ENCODE measurements around the gene MEF2C. TPM values are rescaled to one million over a fixed set of nuclear protein-coding genes. Genes with fewer than 3 reads are reported as not detected.

The MEF2C gene
- total and polyA plus RNA-seq, 2 donors, result 8.0 to 12.8 TPM

DNA sequence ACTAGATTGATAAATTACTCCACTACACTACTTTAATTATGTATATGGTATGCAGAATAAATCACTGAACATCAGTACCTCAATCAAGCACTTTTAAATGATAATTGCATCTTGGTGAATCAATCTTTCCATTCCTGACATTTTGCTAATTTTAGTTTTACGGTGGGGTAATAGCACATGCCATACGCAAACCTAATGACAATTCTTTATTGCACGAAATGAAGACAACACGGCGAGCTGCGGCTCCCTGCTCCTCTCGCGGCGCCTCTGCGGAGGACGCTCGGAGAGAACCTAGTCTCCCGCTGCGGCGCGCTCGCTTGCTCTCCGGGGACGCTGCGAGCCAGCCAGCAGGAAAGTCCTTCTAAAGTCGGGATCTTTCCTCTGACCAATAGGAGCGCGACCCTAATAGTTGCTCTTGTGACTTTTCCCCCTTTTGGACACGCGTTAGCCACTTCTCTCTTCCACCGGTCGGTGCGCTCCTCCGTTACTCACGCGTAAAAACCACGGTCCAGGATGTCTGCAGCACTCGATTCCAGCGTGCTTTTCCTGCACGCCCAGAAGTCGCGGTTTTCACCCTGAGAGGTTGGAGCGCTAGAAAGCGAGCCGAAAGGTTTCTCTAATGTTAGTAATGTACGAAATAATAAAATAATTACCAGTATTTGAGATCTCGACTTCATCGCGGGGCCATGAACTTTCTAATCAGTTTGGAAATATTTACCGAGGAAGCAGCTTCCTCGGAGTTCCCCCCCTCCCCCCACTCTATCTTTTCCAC lies 1.0 kb upstream of the MEF2C start:
- H3K4me3 ChIP-seq (ENCODE audit: low read length in 2 of 2), result peak overlapping the region; percentile 58 to 63
- peak in 3 of 9 donors; percentile 23 to 65 (median 37) for DNase-seq (ENCODE audit: low read depth in 6 of 9, low spot score in 9 of 9)
- H3K9me3 ChIP-seq (ENCODE audit: control insufficient read depth in 2 of 2, insufficient read depth in 1 of 2, low read length in 1 of 2), result peaks cover 0 to 4% of the 10 kb centered on the region in 2 donors
- WGBS, result under 1% methylated on average over 46 of the region's 46 CpGs
- H3K36me3 ChIP-seq (ENCODE audit: control insufficient read depth in 2 of 2, insufficient read depth in 2 of 2, low read length in 1 of 2), result no peaks in the 10 kb centered on the region
- H3K27me3 ChIP-seq (ENCODE audit: control insufficient read depth in 2 of 2, insufficient read depth in 1 of 2, low read length in 1 of 2), result peaks cover 2 to 10% of the 10 kb centered on the region in 2 donors
- H3K27ac ChIP-seq (ENCODE audit: low read depth in 1 of 2, low read length in 1 of 2), result peak overlapping the region in 1 of 2 donors; percentile 72
- peaks cover 4 to 12% of the 10 kb centered on the region in 2 donors for H3K4me1 ChIP-seq (ENCODE audit: control insufficient read depth in 2 of 2, insufficient read depth in 2 of 2, low read length in 2 of 2)

DNA sequence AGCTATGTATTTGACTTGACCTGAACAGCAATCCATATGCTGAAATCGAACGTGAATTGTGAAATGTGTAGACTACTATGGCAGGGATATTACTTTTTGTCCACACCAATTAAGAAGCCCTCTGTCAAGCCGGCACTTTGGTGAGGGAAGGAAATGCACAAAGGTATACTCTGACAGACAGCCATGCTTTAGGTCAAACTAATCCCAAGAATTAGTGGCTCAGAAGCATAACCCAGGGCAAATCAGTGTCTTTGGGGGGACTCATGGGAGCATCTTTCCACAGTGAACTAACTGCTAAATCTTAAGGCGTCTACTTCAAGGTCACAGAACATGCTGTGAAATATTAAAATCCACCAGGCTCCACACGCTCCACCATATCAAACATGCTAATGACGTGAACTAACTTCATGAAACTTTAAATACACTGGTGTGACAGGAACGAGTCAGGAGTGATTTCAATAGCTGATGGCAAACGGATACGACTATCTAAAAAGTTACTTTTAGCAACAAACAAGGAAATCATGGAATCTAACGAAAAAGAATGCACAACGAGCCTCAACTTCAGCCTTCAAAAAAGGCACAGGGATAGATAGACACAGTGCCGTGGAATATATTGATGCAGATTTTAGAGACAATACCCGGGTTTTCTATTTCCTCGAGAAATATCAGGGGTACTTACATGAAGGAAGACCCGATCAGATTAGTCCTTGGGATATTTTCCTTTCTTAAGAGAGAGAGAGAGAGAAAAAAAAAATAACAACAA lies 527 bp downstream of the MEF2C start:
- 1% methylated on average over 15 of the region's 15 CpGs for WGBS
- peaks cover 4 to 10% of the 10 kb centered on the region in 2 donors for H3K4me1 ChIP-seq (ENCODE audit: control insufficient read depth in 2 of 2, insufficient read depth in 2 of 2, low read length in 2 of 2)
- peaks cover 2 to 7% of the 10 kb centered on the region in 2 donors for H3K27me3 ChIP-seq (ENCODE audit: control insufficient read depth in 2 of 2, insufficient read depth in 1 of 2, low read length in 1 of 2)
- H3K9me3 ChIP-seq (ENCODE audit: control insufficient read depth in 2 of 2, insufficient read depth in 1 of 2, low read length in 1 of 2), result peaks cover 0 to 4% of the 10 kb centered on the region in 2 donors
- no peaks in the 10 kb centered on the region for H3K36me3 ChIP-seq (ENCODE audit: control insufficient read depth in 2 of 2, insufficient read depth in 2 of 2, low read length in 1 of 2)
- H3K27ac ChIP-seq (ENCODE audit: low read depth in 1 of 2, low read length in 1 of 2), result peak overlapping the region; percentile 66 to 71
- peak overlapping the region; percentile 58 to 63 for H3K4me3 ChIP-seq (ENCODE audit: low read length in 2 of 2)
- peak in 1 of 9 donors; percentile 37 for DNase-seq (ENCODE audit: low read depth in 6 of 9, low spot score in 9 of 9)

DNA sequence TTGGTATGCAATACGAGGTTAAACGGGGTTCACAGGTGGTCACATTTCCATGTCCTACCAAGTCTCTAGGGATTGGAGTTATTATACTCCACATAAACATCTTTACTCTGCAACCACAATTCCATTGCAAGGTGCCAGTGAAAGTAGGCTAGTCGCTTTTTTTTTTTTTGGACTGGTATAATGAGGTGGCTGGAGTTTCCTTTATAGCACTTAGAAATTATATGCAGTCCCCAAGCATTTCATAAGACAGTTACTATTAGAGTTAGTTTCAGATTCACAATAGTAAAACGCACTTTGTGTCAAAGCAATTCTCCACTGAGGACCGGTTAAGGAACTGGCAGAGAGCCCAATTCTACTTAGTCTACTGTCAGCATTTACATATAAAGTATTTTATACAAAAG lies 1.4 kb downstream of the MEF2C start:
- 6% methylated on average over 5 of the region's 5 CpGs for WGBS
- Histone ChIP-seq H3K9me3 (ENCODE audit: control insufficient read depth in 2 of 2, insufficient read depth in 1 of 2, low read length in 1 of 2) (peaks cover 0 to 4% of the 10 kb centered on the region in 2 donors), H3K36me3 (ENCODE audit: control insufficient read depth in 2 of 2, insufficient read depth in 2 of 2, low read length in 1 of 2) (no peaks in the 10 kb centered on the region), H3K27me3 (ENCODE audit: control insufficient read depth in 2 of 2, insufficient read depth in 1 of 2, low read length in 1 of 2) (peaks cover 2 to 7% of the 10 kb centered on the region in 2 donors), H3K4me3 (ENCODE audit: low read length in 2 of 2) (peak overlapping the region; percentile 5 to 58), H3K4me1 (ENCODE audit: control insufficient read depth in 2 of 2, insufficient read depth in 2 of 2, low read length in 2 of 2) (peaks cover 4 to 10% of the 10 kb centered on the region in 2 donors), H3K27ac (ENCODE audit: low read depth in 1 of 2, low read length in 1 of 2) (no peak overlapping the region)
- DNase-seq (ENCODE audit: low read depth in 6 of 9, low spot score in 9 of 9), result peak in 1 of 9 donors; percentile 28

DNA sequence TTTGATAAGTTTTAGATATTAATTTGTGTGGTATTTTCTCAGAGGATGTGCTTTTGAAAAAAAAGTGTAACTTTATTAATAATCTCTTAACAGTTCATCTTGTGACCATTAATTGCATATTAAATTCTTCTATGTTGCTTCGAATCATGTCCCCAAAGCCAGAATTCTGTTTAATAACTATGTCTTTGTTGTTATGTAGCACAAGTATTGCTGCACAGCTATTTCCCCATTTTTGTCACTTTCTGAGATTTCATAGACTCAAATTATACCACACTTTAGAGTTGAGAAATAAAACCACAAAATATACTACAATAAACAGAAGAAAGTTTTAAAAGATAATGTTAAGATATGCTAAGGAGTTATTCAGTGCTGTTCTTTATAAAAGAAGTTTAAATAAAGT lies 2.8 kb downstream of the MEF2C start:
- H3K27me3 ChIP-seq (ENCODE audit: control insufficient read depth in 2 of 2, insufficient read depth in 1 of 2, low read length in 1 of 2), result peaks cover 2 to 7% of the 10 kb centered on the region in 2 donors
- peaks cover 0 to 4% of the 10 kb centered on the region in 2 donors for H3K9me3 ChIP-seq (ENCODE audit: control insufficient read depth in 2 of 2, insufficient read depth in 1 of 2, low read length in 1 of 2)
- H3K4me1 ChIP-seq (ENCODE audit: control insufficient read depth in 2 of 2, insufficient read depth in 2 of 2, low read length in 2 of 2), result peaks cover 4 to 15% of the 10 kb centered on the region in 2 donors
- 18% methylated on average over 1 of the region's 1 CpG for WGBS
- DNase-seq (ENCODE audit: low read depth in 6 of 9, low spot score in 9 of 9), result no peak
- no peak overlapping the region for H3K4me3 ChIP-seq (ENCODE audit: low read length in 2 of 2)
- H3K27ac ChIP-seq (ENCODE audit: low read depth in 1 of 2, low read length in 1 of 2), result no peak overlapping the region
- H3K36me3 ChIP-seq (ENCODE audit: control insufficient read depth in 2 of 2, insufficient read depth in 2 of 2, low read length in 1 of 2), result no peaks in the 10 kb centered on the region

DNA sequence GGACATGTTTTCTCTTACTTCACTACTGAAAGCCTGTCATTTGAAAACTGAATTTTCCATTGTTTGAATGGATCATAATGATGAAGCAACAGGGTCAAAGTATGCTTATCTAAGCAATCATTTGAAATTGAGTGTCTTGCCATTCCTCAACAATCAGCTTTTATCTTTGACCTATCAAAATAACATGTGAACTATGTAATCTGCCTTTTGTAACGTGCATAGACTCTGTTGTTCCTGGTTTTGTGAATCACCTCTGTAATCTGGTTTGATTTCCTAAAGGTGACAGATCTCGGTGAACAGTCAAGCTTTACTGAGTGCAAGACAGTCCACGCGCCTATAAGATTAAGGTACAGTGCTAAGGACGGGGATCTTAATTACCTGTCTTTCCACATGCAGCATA lies 3.3 kb downstream of the MEF2C start:
- peaks cover 0 to 4% of the 10 kb centered on the region in 2 donors for H3K9me3 ChIP-seq (ENCODE audit: control insufficient read depth in 2 of 2, insufficient read depth in 1 of 2, low read length in 1 of 2)
- peaks cover 4 to 15% of the 10 kb centered on the region in 2 donors for H3K4me1 ChIP-seq (ENCODE audit: control insufficient read depth in 2 of 2, insufficient read depth in 2 of 2, low read length in 2 of 2)
- 26% methylated on average over 5 of the region's 5 CpGs for WGBS
- peaks cover 2 to 7% of the 10 kb centered on the region in 2 donors for H3K27me3 ChIP-seq (ENCODE audit: control insufficient read depth in 2 of 2, insufficient read depth in 1 of 2, low read length in 1 of 2)
- no peaks in the 10 kb centered on the region for H3K36me3 ChIP-seq (ENCODE audit: control insufficient read depth in 2 of 2, insufficient read depth in 2 of 2, low read length in 1 of 2)
- H3K4me3 ChIP-seq (ENCODE audit: low read length in 2 of 2), result no peak overlapping the region
- H3K27ac ChIP-seq (ENCODE audit: low read depth in 1 of 2, low read length in 1 of 2), result no peak overlapping the region
- DNase-seq (ENCODE audit: low read depth in 6 of 9, low spot score in 9 of 9), result no peak

DNA sequence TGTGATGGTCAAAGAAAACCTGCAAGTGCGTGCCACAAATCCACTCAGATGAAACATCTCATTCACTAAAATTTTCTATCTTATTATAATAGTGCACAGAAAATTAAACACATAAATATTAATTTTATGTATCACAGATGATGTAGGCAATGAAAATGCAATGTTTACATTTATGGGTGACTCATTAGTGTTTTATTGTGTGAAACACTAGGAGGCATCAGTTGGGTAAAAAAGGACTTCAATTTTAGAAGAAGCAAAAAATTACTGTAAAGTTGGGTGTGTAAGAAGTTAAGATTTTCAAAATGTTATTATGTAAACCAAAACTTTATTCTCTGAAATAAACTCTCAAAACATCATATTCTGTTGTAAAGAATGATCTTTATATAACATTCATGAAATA lies 4.0 kb downstream of the MEF2C start:
- Histone ChIP-seq H3K36me3 (ENCODE audit: control insufficient read depth in 2 of 2, insufficient read depth in 2 of 2, low read length in 1 of 2) (no peaks in the 10 kb centered on the region), H3K9me3 (ENCODE audit: control insufficient read depth in 2 of 2, insufficient read depth in 1 of 2, low read length in 1 of 2) (peaks cover 0 to 2% of the 10 kb centered on the region in 2 donors), H3K4me3 (ENCODE audit: low read length in 2 of 2) (no peak overlapping the region), H3K27me3 (ENCODE audit: control insufficient read depth in 2 of 2, insufficient read depth in 1 of 2, low read length in 1 of 2) (peaks cover 0 to 2% of the 10 kb centered on the region in 2 donors), H3K4me1 (ENCODE audit: control insufficient read depth in 2 of 2, insufficient read depth in 2 of 2, low read length in 2 of 2) (peaks cover 0 to 10% of the 10 kb centered on the region in 2 donors), H3K27ac (ENCODE audit: low read depth in 1 of 2, low read length in 1 of 2) (no peak overlapping the region)
- DNase-seq (ENCODE audit: low read depth in 6 of 9, low spot score in 9 of 9), result no peak
- 88% methylated on average over 1 of the region's 1 CpG for WGBS

DNA sequence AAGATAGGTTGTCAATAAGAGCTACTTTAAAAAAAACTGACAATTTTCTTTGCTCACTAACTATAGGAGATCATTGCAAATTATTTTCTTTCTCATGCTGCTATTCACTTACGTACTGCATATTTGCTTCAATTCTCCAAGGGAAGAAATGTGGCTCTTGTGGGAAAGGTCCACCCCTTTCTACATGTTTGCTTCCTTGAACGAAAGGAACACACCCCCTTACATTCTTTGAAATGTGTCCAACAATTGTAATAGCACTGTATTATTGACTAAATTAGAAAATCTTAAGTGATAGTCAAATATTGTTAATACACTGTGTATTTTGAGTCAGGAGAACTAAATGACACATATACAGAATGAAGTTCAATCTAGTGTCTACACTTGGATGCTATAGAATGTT lies 5.2 kb downstream of the MEF2C start:
- Histone ChIP-seq H3K4me1 (ENCODE audit: control insufficient read depth in 2 of 2, insufficient read depth in 2 of 2, low read length in 2 of 2) (peaks cover 0 to 9% of the 10 kb centered on the region in 2 donors), H3K9me3 (ENCODE audit: control insufficient read depth in 2 of 2, insufficient read depth in 1 of 2, low read length in 1 of 2) (no peaks in the 10 kb centered on the region), H3K4me3 (ENCODE audit: low read length in 2 of 2) (no peak overlapping the region), H3K36me3 (ENCODE audit: control insufficient read depth in 2 of 2, insufficient read depth in 2 of 2, low read length in 1 of 2) (no peaks in the 10 kb centered on the region), H3K27ac (ENCODE audit: low read depth in 1 of 2, low read length in 1 of 2) (no peak overlapping the region), H3K27me3 (ENCODE audit: control insufficient read depth in 2 of 2, insufficient read depth in 1 of 2, low read length in 1 of 2) (no peaks in the 10 kb centered on the region)
- WGBS, result 43% methylated on average over 2 of the region's 2 CpGs
- no peak for DNase-seq (ENCODE audit: low read depth in 6 of 9, low spot score in 9 of 9)

DNA sequence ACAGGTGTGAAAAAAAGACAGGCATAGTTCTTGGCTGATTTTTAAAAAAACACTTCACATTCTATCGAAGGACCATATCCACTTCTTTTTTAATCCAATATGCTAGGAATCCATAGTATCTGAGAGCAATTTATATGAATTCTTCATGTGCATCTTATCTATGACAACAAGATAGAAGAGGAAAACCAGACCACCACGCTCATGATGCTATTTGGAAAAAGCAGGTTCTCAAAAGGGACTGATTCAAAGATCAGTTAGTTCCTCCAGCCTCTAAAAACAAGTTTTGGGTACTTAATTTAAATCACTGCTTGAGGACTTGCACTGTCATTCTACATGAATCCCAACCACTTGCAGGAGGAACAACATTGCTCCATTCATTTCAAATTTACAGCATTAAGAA lies 6.3 kb downstream of the MEF2C start:
- no peaks in the 10 kb centered on the region for H3K9me3 ChIP-seq (ENCODE audit: control insufficient read depth in 2 of 2, insufficient read depth in 1 of 2, low read length in 1 of 2)
- H3K27ac ChIP-seq (ENCODE audit: low read depth in 1 of 2, low read length in 1 of 2), result no peak overlapping the region
- 92% methylated on average over 2 of the region's 2 CpGs for WGBS
- H3K36me3 ChIP-seq (ENCODE audit: control insufficient read depth in 2 of 2, insufficient read depth in 2 of 2, low read length in 1 of 2), result no peaks in the 10 kb centered on the region
- peaks cover 0 to 5% of the 10 kb centered on the region in 2 donors for H3K4me1 ChIP-seq (ENCODE audit: control insufficient read depth in 2 of 2, insufficient read depth in 2 of 2, low read length in 2 of 2)
- H3K27me3 ChIP-seq (ENCODE audit: control insufficient read depth in 2 of 2, insufficient read depth in 1 of 2, low read length in 1 of 2), result no peaks in the 10 kb centered on the region
- no peak overlapping the region for H3K4me3 ChIP-seq (ENCODE audit: low read length in 2 of 2)
- DNase-seq (ENCODE audit: low read depth in 6 of 9, low spot score in 9 of 9), result no peak
